ENCODE data around the gene SCN1B. TPM values are rescaled to one million over a fixed set of nuclear protein-coding genes. Genes with fewer than 3 reads are reported as not detected.

The SCN1B gene
- total RNA-seq: 8.6 TPM

GRCh38 chr19:35030257-35031071 lies at the start of gene SCN1B:
SCN1B (plus strand) TSS chr19:35030470; CDS start chr19:35030821, 351 bp downstream.
- Histone ChIP-seq H3K36me3 (no peaks in the 10 kb centered on the region), H3K9me3 (no peaks in the 10 kb centered on the region), H3K27me3 (no peaks in the 10 kb centered on the region), H3K4me3 (peak within 1 kb of the TSS; percentile 47 to 86), H3K4me1 (peaks cover 14% of the 10 kb centered on the region), H3K27ac (peak within 1 kb of the TSS; percentile 56)
- intact Hi-C loops (cut with DNase I): no loop called here
- TF ChIP-seq POLR2A (IDR thresholded peaks at IDR 0.05) (no peak), POLR2AphosphoS5 (IDR thresholded peaks at IDR 0.05; ENCODE audit: insufficient read depth in 1 of 2, low read depth in 1 of 2) (peak in 1 of 2 donors; percentile 33)
- no peak for DNase-seq (ENCODE audit: extremely low spot score in 2 of 2)

- Histone ChIP-seq H3K4me1 (peaks cover 4% of the 10 kb centered on the region), H3K36me3 (no peaks in the 10 kb centered on the region), H3K4me3 (no peak overlapping the region), H3K27me3 (no peaks in the 10 kb centered on the region), H3K9me3 (no peaks in the 10 kb centered on the region), H3K27ac (no peak overlapping the region)
- TF ChIP-seq POLR2AphosphoS5 (IDR thresholded peaks at IDR 0.05; ENCODE audit: insufficient read depth in 1 of 2, low read depth in 1 of 2): no peak
- DNase-seq (ENCODE audit: extremely low spot score in 2 of 2): no peak
- intact Hi-C loops (cut with DNase I): no loop called here
Measured at GRCh38 chr19:34982275-34982674, 48.0 kb upstream of the SCN1B start.

- Histone ChIP-seq H3K4me1 (peaks cover 4% of the 10 kb centered on the region), H3K9me3 (no peaks in the 10 kb centered on the region), H3K27ac (no peak overlapping the region), H3K36me3 (no peaks in the 10 kb centered on the region), H3K4me3 (no peak overlapping the region), H3K27me3 (no peaks in the 10 kb centered on the region)
- no peak for DNase-seq (ENCODE audit: extremely low spot score in 2 of 2)
- TF ChIP-seq POLR2AphosphoS5 (IDR thresholded peaks at IDR 0.05; ENCODE audit: insufficient read depth in 1 of 2, low read depth in 1 of 2) (no peak), POLR2A (IDR thresholded peaks at IDR 0.05) (no peak)
- TF ChIP-seq, protein P1, sequence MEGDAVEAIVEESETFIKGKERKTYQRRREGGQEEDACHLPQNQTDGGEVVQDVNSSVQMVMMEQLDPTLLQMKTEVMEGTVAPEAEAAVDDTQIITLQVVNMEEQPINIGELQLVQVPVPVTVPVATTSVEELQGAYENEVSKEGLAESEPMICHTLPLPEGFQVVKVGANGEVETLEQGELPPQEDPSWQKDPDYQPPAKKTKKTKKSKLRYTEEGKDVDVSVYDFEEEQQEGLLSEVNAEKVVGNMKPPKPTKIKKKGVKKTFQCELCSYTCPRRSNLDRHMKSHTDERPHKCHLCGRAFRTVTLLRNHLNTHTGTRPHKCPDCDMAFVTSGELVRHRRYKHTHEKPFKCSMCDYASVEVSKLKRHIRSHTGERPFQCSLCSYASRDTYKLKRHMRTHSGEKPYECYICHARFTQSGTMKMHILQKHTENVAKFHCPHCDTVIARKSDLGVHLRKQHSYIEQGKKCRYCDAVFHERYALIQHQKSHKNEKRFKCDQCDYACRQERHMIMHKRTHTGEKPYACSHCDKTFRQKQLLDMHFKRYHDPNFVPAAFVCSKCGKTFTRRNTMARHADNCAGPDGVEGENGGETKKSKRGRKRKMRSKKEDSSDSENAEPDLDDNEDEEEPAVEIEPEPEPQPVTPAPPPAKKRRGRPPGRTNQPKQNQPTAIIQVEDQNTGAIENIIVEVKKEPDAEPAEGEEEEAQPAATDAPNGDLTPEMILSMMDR (IDR thresholded peaks at IDR 0.05): no peak
- intact Hi-C loops (cut with DNase I): no loop called here
Measured at GRCh38 chr19:34983786-34984185, 46.5 kb upstream of the SCN1B start.

- H3K9me3 ChIP-seq: no peaks in the 10 kb centered on the region
- peaks cover 4% of the 10 kb centered on the region for H3K4me1 ChIP-seq
- no peak for DNase-seq (ENCODE audit: extremely low spot score in 2 of 2)
- H3K27ac ChIP-seq: no peak overlapping the region
- no peaks in the 10 kb centered on the region for H3K36me3 ChIP-seq
- H3K27me3 ChIP-seq: no peaks in the 10 kb centered on the region
- no peak overlapping the region for H3K4me3 ChIP-seq
- intact Hi-C loops (cut with DNase I): no loop called here
- TF ChIP-seq POLR2AphosphoS5 (IDR thresholded peaks at IDR 0.05; ENCODE audit: insufficient read depth in 1 of 2, low read depth in 1 of 2) (no peak), POLR2A (IDR thresholded peaks at IDR 0.05) (no peak)
- TF ChIP-seq, protein P1 (IDR thresholded peaks at IDR 0.05): no peak
Measured at GRCh38 chr19:34984287-34984686, 46.0 kb upstream of the SCN1B start.

GRCh38 chr19:34985249-34986022 lies 44.8 kb upstream of the SCN1B start:
- H3K4me1 ChIP-seq: peaks cover 4% of the 10 kb centered on the region
- TF ChIP-seq POLR2AphosphoS5 (IDR thresholded peaks at IDR 0.05; ENCODE audit: insufficient read depth in 1 of 2, low read depth in 1 of 2) (no peak), POLR2A (IDR thresholded peaks at IDR 0.05) (no peak)
- TF ChIP-seq, protein P1 (IDR thresholded peaks at IDR 0.05): no peak
- H3K9me3 ChIP-seq: no peaks in the 10 kb centered on the region
- no peak for DNase-seq (ENCODE audit: extremely low spot score in 2 of 2)
- no peak overlapping the region for H3K4me3 ChIP-seq
- H3K27me3 ChIP-seq: no peaks in the 10 kb centered on the region
- no peak overlapping the region for H3K27ac ChIP-seq
- intact Hi-C loops (cut with DNase I): no loop called here
- H3K36me3 ChIP-seq: no peaks in the 10 kb centered on the region
